GM18508 (cell line): ENCODE data around the gene STRIP1.

ENCODE experiments used
- ATAC-seq: cut with Tn5 transposase; IDR thresholded peaks from one replicate; pipeline ENCODE4 v1.9.1; 2021; ENCODE audit warnings: moderate number of reproducible peaks; ENCODE audit not compliant: insufficient read depth, unreplicated experiment

The STRIP1 gene, protein sequence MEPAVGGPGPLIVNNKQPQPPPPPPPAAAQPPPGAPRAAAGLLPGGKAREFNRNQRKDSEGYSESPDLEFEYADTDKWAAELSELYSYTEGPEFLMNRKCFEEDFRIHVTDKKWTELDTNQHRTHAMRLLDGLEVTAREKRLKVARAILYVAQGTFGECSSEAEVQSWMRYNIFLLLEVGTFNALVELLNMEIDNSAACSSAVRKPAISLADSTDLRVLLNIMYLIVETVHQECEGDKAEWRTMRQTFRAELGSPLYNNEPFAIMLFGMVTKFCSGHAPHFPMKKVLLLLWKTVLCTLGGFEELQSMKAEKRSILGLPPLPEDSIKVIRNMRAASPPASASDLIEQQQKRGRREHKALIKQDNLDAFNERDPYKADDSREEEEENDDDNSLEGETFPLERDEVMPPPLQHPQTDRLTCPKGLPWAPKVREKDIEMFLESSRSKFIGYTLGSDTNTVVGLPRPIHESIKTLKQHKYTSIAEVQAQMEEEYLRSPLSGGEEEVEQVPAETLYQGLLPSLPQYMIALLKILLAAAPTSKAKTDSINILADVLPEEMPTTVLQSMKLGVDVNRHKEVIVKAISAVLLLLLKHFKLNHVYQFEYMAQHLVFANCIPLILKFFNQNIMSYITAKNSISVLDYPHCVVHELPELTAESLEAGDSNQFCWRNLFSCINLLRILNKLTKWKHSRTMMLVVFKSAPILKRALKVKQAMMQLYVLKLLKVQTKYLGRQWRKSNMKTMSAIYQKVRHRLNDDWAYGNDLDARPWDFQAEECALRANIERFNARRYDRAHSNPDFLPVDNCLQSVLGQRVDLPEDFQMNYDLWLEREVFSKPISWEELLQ

DNA sequence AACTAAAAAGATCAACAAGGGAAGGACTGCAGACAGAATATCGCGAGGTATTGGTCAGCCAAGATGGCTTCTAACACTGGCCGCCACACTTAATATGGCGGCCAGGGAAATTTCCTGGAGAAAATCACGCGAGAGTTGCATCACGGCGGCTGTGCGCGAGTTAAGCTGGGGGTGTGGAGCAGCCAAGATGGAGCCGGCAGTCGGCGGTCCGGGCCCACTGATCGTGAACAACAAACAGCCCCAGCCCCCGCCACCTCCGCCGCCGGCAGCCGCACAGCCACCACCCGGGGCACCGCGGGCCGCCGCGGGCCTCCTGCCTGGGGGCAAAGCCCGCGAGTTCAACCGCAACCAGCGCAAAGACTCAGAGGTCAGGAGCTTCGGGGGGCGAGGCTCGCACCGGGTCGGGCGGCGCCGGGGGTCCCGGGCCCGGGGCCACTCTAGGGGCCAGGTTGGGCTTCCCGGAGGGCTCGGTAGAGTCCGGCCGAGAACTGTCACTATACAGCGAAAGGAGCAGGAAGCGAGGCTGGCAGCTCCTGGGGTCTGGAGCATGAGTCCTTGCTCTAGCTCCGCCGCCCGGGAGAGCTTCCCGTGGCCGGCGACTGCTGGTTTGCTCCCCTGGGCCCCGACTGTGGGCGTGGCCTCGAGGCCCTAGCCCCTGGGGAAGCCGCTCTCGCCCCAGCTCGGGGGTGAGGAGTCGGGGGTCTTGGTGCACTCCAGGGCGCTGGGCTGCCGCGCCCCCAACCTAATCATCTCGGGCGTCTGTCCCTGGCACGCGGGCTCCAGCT, at the start of gene STRIP1:
Gene STRIP1, plus strand, starts transcription at position 174 of the 785 bp plus-strand sequence. Its CDS starts 14 bp downstream, at position 188.
- ATAC-seq, result peak; percentile 76

- no peak for ATAC-seq
Measured at GRCh38 chr1:109985247-109986053, 49.0 kb upstream of the STRIP1 start.

GRCh38 chr1:109986054-109986444, 48.4 kb upstream of the STRIP1 start:
- no peak for ATAC-seq

- no peak for ATAC-seq
Measured at GRCh38 chr1:109988349-109988914, 46.0 kb upstream of the STRIP1 start.

GRCh38 chr1:109989506-109990301, 44.7 kb upstream of the STRIP1 start:
- no peak for ATAC-seq

DNA sequence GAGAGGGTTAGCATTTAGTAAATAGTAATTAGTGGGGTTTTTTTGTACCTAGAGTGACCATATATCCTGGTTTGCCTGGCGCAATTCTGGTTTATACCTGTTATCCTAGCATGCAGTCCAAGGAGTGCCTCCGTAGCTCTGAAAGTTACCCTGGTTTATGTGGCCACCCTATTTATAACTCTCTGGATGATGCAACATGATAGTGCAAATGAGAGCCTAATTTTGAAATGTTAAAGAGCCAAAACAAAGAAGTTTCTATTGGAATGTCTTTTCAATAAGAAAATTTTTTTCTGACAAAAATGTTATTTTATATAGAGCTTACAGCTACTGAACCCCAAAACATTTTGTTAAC, 44.1 kb upstream of the STRIP1 start:
- ATAC-seq, result no peak

- no peak for ATAC-seq
Measured at GRCh38 chr1:109991400-109991925, 43.0 kb upstream of the STRIP1 start.

DNA sequence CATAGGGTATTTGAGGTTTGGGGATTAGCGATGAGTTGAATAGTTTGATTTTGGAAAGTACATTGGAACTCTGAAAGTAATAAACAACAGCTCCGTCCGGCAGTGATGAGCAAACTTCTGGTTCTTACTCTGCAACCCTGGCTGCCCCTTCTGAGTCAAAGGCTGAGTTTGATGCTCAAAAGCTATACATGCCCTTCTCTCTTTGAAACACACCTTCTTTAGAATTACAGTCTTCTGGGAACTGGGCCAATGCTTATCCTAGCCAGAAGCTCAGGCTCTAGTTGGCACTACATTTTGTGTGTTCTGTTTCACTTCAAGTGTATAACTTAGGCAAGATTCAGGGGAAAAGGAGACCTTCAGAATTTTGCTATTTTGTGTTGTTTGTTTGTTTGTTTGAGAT, 40.5 kb upstream of the STRIP1 start:
- no peak for ATAC-seq

- ATAC-seq, result no peak
Measured at GRCh38 chr1:109994654-109995053, 39.8 kb upstream of the STRIP1 start.

- no peak for ATAC-seq
Measured at GRCh38 chr1:109995536-109995935, 38.9 kb upstream of the STRIP1 start.

GRCh38 chr1:109996476-109996875, 37.9 kb upstream of the STRIP1 start:
- ATAC-seq, result no peak

GRCh38 chr1:109997204-109997866, 37.1 kb upstream of the STRIP1 start:
- ATAC-seq, result no peak

DNA sequence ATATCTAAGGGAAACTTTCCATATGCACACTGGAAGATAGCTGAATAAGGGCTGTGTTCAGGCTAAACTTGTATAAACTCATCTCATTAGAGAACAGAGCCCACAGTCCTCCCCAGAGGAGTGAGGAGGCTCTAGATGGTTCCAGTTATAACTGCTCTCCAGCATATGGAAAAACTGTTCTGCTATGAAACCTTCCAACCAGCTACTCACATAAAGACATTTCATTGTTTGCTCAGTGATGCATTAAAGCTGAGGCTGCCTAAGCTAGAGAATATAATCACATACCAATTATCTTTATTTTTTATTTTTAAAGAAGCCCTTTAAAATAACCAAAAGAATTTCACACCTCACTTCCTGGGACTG, 36.6 kb upstream of the STRIP1 start:
- no peak for ATAC-seq

GRCh38 chr1:110002695-110003094, 31.7 kb upstream of the STRIP1 start:
- ATAC-seq, result no peak

DNA sequence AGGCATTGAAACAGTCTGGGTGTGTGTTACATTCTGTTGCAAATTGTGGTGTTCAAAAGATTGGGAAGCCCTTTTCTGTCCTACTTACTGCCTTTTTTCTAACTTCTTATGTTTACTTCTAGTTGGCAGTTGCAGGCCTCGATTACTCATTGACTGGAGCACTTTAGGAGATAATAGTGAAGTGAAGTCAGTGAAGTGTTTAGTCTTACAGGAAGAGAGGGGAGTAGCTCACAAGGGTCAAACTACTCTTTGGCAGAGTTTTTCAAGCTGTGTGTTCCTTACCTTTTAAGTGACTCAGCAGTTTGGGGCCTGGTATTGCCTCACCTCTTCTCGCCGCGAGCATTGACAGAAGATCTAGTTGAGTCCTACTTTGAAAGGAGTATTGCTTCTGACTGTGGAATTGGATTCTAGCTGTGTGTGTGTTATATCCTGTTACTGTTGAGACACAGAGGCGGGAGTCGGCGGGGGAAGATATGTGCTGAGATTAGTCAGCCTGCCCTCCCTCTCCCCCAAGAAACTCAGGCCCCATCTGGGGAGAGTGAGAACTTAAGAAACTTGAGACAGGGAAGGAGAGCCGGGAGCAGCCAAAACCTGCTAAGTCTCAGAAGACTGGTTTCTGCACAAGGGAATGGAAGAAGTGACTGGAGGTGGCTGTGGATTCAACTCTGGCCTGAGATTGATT, 30.5 kb upstream of the STRIP1 start:
- ATAC-seq, result no peak

- ATAC-seq, result no peak
Measured at GRCh38 chr1:110004583-110004982, 29.8 kb upstream of the STRIP1 start.

DNA sequence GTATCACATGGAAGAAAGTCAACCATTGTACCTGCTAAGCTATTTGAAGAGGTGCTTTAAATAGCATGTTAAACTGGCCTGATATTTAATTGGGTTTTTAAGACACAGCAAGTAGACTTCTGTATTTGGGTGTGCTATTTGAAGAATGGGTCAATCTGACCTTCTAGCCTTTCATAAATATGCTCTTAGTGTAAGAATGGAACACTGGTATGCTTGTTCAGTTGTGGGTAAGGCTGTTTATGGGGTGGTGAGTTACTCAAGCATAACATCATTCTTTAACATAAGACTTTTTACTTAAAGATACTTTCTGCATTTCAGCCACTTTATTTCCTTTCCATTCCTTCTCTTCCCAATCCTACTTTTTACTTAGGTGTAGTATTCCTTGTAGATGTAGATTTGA, 28.5 kb upstream of the STRIP1 start:
- no peak for ATAC-seq

- no peak for ATAC-seq
Measured at GRCh38 chr1:110006516-110006915, 27.9 kb upstream of the STRIP1 start.
